Caco-2 (cell line): ENCODE results near the gene POMP. TPM values are rescaled to one million over a fixed set of nuclear protein-coding genes. Genes with fewer than 3 reads are reported as not detected.

Source experiments
- BruUV-seq: library from RNA; stranded (reverse); fragments of 400-500 nt; replicated peaks from 2 replicates; lab custom pipeline; 2021; lab: Mats Ljungman, UMichigan
- CTCF ChIA-PET: fragments of 300-600 bp; sonication (Branson Sonifier 250); formaldehyde crosslinking; loops from one replicate; lab custom pipeline; 2022; ENCODE audit warnings: antibody characterized with exemption; lab: Charles Lee
- POLR2A ChIA-PET: fragments of 300-600 bp; sonication (Branson Sonifier 250); formaldehyde crosslinking; loops from one replicate; lab custom pipeline; 2022; ENCODE audit warnings: antibody characterized with exemption; lab: Charles Lee
- DNase-seq, 2 experiments: peaks; one replicate each; pipeline versions ENCODE4 v3.0.0 to v3.0.0-alpha.2; 2020 to 2022
- H3K27me3 ChIP-seq: replicated peaks from 2 replicates; pipeline ENCODE4 v1.6.0; 2011; ENCODE audit warnings: low read length; ENCODE audit not compliant: control insufficient read depth, insufficient read depth
- H3K36me3 ChIP-seq: 2 replicates; pipeline ENCODE4 v1.5.1; 2011; ENCODE audit warnings: low read length; ENCODE audit not compliant: control insufficient read depth, insufficient read depth
- H3K4me1 ChIP-seq: fragments of 250-450 bp; sonication (Bioruptor Pico); 2 replicates; pipeline ENCODE4 v1.5.1; 2020; ENCODE audit warnings: mild to moderate bottlenecking
- H3K4me3 ChIP-seq: 2 replicates; pipeline ENCODE4 v1.5.1; 2011; ENCODE audit warnings: low read depth, mild to moderate bottlenecking, control low read depth, low read length
- H3K9me3 ChIP-seq: fragments of 250-450 bp; sonication (Bioruptor Pico); 2 replicates; pipeline ENCODE4 v1.5.1; 2020; ENCODE audit warnings: mild to moderate bottlenecking, moderate library complexity
- H3K27ac Mint-ChIP-seq: one replicate; pipeline ENCODE4 v1.8.0; 2022; ENCODE audit warnings: mixed read lengths; ENCODE audit not compliant: unreplicated experiment
- H3K27me3 Mint-ChIP-seq: one replicate; pipeline ENCODE4 v1.8.0; 2022; ENCODE audit warnings: mixed read lengths; ENCODE audit not compliant: insufficient read depth, unreplicated experiment
- H3K36me3 Mint-ChIP-seq: one replicate; pipeline ENCODE4 v1.8.0; 2022; ENCODE audit warnings: mild to moderate bottlenecking, mixed read lengths; ENCODE audit not compliant: insufficient read depth, unreplicated experiment
- H3K4me1 Mint-ChIP-seq: one replicate; pipeline ENCODE4 v1.8.0; 2022; ENCODE audit warnings: low read depth, mixed read lengths; ENCODE audit not compliant: unreplicated experiment
- H3K4me3 Mint-ChIP-seq: one replicate; pipeline ENCODE4 v1.8.0; 2022; ENCODE audit warnings: mild to moderate bottlenecking, moderate library complexity, mixed read lengths; ENCODE audit not compliant: unreplicated experiment
- H3K9me3 Mint-ChIP-seq: one replicate; pipeline ENCODE4 v1.8.0; 2022; ENCODE audit warnings: mixed read lengths; ENCODE audit not compliant: unreplicated experiment
- intact Hi-C: fragments of 100-400 bp; cut with micrococcal nuclease; formaldehyde crosslinking; loops from one replicate; pipeline ENCODE4 v1.10.0; 2022; ENCODE audit not compliant: unreplicated experiment
- total RNA-seq: library from RNA; stranded (reverse); gene quantifications from 2 replicates; pipeline ENCODE4 v1.2.3, GENCODE V29; 2022
- TF ChIP-seq, protein P1 (sequence below), 2 experiments: fragments of 200-600 bp in 1 of 2; IDR thresholded peaks; 1 replicate in 1 of 2; 2 replicates in 1 of 2; pipeline versions ENCODE4 v1.5.1 to v1.8.0; 2011 to 2022; ENCODE audit warnings: antibody characterized with exemption in 1 of 2, control low read depth in 1 of 2, inconsistent platforms in 1 of 2, low read depth in 1 of 2, low read length in 1 of 2, mild to moderate bottlenecking in 1 of 2, moderate library complexity in 1 of 2; ENCODE audit not compliant: insufficient read depth in 1 of 2, severe bottlenecking in 1 of 2, unreplicated experiment in 1 of 2

Gene POMP
- total RNA-seq, 1 experiment from 2014 or later: 116 TPM

DNA sequence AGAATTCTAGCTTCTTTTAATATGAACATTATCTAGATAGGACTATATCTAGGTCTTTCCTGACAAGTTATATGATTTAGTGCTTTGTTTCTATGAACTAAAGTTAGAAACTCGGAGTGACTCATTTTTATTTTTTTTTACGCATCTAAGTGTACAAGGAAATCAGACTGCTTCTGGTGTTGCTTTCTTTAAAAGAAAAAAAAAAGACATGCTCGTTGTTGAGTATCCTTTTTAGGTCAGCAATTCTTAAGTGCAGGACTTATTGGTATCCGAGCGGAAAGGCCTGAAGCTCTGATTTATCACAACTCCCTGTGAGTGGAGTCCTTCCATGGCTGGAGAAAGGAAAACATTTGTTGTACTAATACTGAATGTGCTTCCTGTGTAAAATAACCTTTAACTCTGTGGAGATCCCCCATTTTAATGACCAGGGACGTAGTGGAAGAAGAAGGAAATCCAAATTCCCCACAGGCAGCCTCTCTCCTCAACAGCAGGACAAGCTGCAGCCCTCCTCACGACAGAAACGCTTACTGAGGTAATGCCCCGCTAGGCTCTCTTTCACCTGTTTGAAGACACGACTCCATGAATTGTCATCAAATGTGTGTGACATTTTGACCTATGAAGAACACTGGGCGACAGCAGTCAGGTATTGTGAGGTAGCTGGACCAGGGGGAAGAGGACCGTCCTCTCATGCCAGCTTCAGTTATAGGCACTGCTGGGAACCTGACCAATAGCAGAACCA lies 17.9 kb upstream of the POMP start:
- no TSS peak for BruUV-seq
- CTCF ChIA-PET: no interaction called here
- POLR2A ChIA-PET: no interaction called here

DNA sequence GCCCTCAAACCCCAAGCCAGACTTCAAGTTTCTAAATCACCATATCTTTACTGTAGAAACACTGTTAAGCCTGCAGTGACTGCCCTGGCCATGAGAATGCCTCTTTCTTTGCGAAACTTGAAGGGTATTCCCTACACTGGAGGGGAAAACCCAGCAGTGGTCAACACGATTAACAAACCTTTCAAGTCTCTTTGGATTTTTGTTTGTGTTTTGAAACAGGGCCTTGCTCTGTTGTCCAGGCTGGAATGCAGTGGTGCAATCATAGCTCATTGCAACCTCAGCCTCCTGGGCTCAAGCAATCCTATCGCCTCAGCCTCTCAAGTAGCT lies 17.4 kb upstream of the POMP start:
- Mint-ChIP-seq H3K9me3 (peaks cover 9% of the 10 kb centered on the region), H3K4me3 (no peak overlapping the region), H3K27ac (no peak overlapping the region), H3K36me3 (peaks cover 5% of the 10 kb centered on the region), H3K4me1 (peaks cover 11% of the 10 kb centered on the region), H3K27me3 (no peaks in the 10 kb centered on the region)
- intact Hi-C loops: no loop called here
- Histone ChIP-seq H3K9me3 (no peaks in the 10 kb centered on the region), H3K36me3 (no peaks in the 10 kb centered on the region), H3K4me3 (no peak overlapping the region), H3K4me1 (0 out of 2 replicates have a peak, but pooled peaks cover 7% of the 10 kb centered on the region), H3K27me3 (no peaks in the 10 kb centered on the region)
- TF ChIP-seq, protein P1, sequence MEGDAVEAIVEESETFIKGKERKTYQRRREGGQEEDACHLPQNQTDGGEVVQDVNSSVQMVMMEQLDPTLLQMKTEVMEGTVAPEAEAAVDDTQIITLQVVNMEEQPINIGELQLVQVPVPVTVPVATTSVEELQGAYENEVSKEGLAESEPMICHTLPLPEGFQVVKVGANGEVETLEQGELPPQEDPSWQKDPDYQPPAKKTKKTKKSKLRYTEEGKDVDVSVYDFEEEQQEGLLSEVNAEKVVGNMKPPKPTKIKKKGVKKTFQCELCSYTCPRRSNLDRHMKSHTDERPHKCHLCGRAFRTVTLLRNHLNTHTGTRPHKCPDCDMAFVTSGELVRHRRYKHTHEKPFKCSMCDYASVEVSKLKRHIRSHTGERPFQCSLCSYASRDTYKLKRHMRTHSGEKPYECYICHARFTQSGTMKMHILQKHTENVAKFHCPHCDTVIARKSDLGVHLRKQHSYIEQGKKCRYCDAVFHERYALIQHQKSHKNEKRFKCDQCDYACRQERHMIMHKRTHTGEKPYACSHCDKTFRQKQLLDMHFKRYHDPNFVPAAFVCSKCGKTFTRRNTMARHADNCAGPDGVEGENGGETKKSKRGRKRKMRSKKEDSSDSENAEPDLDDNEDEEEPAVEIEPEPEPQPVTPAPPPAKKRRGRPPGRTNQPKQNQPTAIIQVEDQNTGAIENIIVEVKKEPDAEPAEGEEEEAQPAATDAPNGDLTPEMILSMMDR (IDR thresholded peaks at IDR 0.05; ENCODE audit: insufficient read depth in 1 of 2, low read depth in 1 of 2, low read length in 1 of 2, severe bottlenecking in 1 of 2, unreplicated experiment in 1 of 2): no peak
- ChIA-PET POLR2A (no interaction called here), CTCF (no interaction called here)
- no peak for DNase-seq
- no TSS peak for BruUV-seq

More for the DNA sequence above, 17.9 kb upstream of the POMP start:
- H3K27me3 Mint-ChIP-seq: no peaks in the 10 kb centered on the region
- intact Hi-C loops: no loop called here
- H3K4me1 ChIP-seq: 0 out of 2 replicates have a peak, but pooled peaks cover 12% of the 10 kb centered on the region
- H3K27ac Mint-ChIP-seq: no peak overlapping the region
- DNase-seq: no peak
- peaks cover 14% of the 10 kb centered on the region for H3K4me1 Mint-ChIP-seq
- no peaks in the 10 kb centered on the region for H3K36me3 ChIP-seq
- H3K4me3 Mint-ChIP-seq: no peak overlapping the region
- H3K9me3 Mint-ChIP-seq: peaks cover 9% of the 10 kb centered on the region
- H3K27me3 ChIP-seq: no peaks in the 10 kb centered on the region
- no peak overlapping the region for H3K4me3 ChIP-seq
- peaks cover 6% of the 10 kb centered on the region for H3K36me3 Mint-ChIP-seq
- TF ChIP-seq, protein P1 (IDR thresholded peaks at IDR 0.05; ENCODE audit: insufficient read depth in 1 of 2, low read depth in 1 of 2, low read length in 1 of 2, severe bottlenecking in 1 of 2, unreplicated experiment in 1 of 2): no peak
- no peaks in the 10 kb centered on the region for H3K9me3 ChIP-seq

DNA sequence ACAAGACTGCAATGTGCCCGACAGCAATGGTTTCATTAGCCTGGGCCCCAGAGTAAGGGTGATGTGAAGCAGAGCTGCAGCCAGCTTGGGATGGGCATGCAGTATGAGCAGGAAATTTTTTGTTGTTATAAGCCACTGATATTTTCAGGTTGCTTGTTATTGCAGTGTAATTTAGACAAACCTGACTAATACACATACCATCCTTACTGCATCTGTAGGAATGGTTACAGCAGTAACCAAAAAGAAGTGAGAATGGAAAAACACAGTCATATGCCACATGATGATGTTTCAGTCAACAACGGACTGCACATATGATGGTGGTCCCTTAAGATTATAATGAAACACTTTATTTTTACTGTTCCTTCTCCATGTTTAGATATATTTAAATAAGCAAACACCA lies 8.6 kb upstream of the POMP start:
- TF ChIP-seq, protein P1 (IDR thresholded peaks at IDR 0.05; ENCODE audit: insufficient read depth in 1 of 2, low read depth in 1 of 2, low read length in 1 of 2, severe bottlenecking in 1 of 2, unreplicated experiment in 1 of 2): no peak
- BruUV-seq: no TSS peak
- intact Hi-C loops: no loop called here

More for the DNA sequence above, 8.6 kb upstream of the POMP start:
- Histone ChIP-seq H3K27me3 (no peaks in the 10 kb centered on the region), H3K36me3 (no peaks in the 10 kb centered on the region), H3K4me3 (no peak overlapping the region), H3K9me3 (no peaks in the 10 kb centered on the region), H3K4me1 (no peaks in the 10 kb centered on the region)
- no peak for DNase-seq
- Mint-ChIP-seq H3K4me1 (peaks cover 2% of the 10 kb centered on the region), H3K9me3 (no peaks in the 10 kb centered on the region), H3K27ac (no peak overlapping the region), H3K36me3 (no peaks in the 10 kb centered on the region), H3K4me3 (no peak overlapping the region), H3K27me3 (no peaks in the 10 kb centered on the region)
- ChIA-PET CTCF (no interaction called here), POLR2A (no interaction called here)
